AG10803 (cell line): ENCODE data around the gene SLC35A4.

ENCODE experiments used
- DNase-seq: peaks from one replicate; pipeline ENCODE4 v3.0.0; 2010; ENCODE audit warnings: low read depth
- H3K4me3 ChIP-seq: 2 replicates; pipeline ENCODE4 v1.5.1; 2011; ENCODE audit warnings: mild to moderate bottlenecking, low read length, control low read depth
- CTCF ChIP-seq: conservative IDR thresholded peaks from 2 replicates; pipeline ENCODE4 v1.5.1; 2011; ENCODE audit warnings: mild to moderate bottlenecking, low read length, control low read depth, inconsistent platforms

SLC35A4 gene

GRCh38 chr5:140611020-140611521 lies 46.4 kb downstream of the SLC35A4 start:
- no peak for DNase-seq
- TF ChIP-seq CTCF, result no peak
- no peak overlapping the region for H3K4me3 ChIP-seq
